ENCODE measurements around the gene SGCE.

Gene SGCE

DNA sequence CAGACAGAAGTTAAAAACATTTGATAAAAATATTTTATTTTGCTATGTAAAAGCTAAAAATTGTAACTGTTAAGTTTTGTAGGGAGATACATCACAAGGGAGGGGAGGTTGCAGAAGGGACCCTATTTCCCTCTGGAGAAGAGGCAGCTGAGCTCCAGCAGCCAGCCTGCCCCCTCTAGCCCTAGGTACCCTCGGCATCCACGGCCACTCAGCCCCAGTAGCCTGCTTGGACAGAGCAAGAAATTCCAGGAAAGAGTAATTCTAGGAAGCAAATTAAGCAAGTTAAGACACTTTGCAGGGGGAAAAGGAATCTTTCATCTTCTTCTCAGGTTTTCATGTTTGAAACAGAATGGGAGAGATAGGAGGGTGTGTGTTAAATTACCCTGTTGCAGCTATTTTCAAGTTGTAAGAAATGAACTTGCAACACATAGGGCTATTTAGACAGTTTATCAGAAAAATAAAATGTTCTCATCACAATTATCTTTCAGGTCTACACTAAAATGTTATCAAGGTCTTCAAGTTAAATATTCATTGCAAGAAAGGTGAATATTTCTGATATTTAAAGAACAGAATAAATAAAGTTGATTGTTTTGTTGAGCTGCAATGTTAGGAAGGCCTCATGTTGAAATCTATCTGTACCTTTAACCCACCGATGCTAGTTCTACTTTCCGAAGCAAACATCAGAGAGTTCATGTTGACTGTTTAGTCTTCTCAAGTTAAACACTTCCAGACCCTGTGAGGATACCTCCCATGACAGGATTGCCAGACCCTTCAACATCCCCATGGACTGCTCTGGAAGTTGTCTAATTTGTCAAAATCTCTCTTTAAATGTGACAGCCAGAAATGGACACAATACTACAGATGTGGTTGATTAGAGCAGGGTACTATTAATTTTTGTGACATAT, 5.5 kb downstream of the SGCE start:
- DNase-seq = no peak
- Mint-ChIP-seq H3K4me3 (no peak overlapping the region), H3K27ac (no peak overlapping the region), H3K36me3 (no peaks in the 10 kb centered on the region), H3K4me1 (peaks cover 7 to 23% of the 10 kb centered on the region in 2 donors), H3K27me3 (peaks cover 12 to 19% of the 10 kb centered on the region in 2 donors), H3K9me3 (no peaks in the 10 kb centered on the region)
- ATAC-seq (replicated peaks) = no peak

DNA sequence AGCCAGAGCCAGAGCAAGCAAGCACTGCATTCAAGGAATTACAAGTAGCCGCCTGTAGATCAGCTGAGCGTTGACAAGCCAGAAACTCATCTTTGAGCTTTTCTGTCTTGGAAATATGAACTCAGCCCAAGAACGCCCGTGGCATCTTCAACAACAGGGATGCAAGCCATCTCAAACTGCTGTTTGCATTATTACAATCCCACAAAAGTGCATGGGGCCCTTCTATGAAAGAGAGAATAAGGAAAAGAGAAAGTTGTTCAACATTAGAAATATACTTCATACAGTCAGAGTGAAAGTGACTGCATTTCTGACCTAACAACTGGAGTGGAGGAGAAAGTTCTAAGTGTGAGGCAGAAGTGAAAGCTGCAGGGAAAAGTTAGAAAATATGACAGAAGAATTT, 6.5 kb downstream of the SGCE start:
- ATAC-seq (replicated peaks) (peak; percentile 78 to 82), DNase-seq (no peak)
- H3K27ac Mint-ChIP-seq = no peak overlapping the region
- H3K27me3 Mint-ChIP-seq = peaks cover 7 to 16% of the 10 kb centered on the region in 2 donors
- H3K9me3 Mint-ChIP-seq = no peaks in the 10 kb centered on the region
- H3K4me3 Mint-ChIP-seq = no peak overlapping the region
- no peaks in the 10 kb centered on the region for H3K36me3 Mint-ChIP-seq
- peaks cover 4 to 14% of the 10 kb centered on the region in 2 donors for H3K4me1 Mint-ChIP-seq

DNA sequence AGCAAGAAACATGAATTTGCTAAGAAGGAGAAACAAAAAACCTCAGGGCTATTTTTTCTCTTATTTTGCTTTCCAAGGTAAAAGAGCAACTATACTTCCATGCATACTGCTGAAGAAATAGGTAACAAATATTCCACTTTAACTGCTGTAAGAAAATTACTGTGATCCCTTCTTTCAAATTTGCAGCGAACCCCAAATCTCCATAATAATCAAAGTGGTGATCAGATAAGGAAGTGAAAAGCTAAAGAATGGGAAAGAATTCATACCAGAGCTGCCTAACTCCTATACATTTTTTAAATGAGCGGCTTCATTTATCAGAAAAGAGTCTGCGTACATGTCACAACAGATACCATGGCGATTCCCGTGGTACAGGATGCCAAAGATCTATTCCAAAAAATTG, 7.2 kb downstream of the SGCE start:
- Mint-ChIP-seq H3K27me3 (peaks cover 7 to 16% of the 10 kb centered on the region in 2 donors), H3K9me3 (no peaks in the 10 kb centered on the region), H3K4me1 (peaks cover 4 to 14% of the 10 kb centered on the region in 2 donors), H3K4me3 (no peak overlapping the region), H3K27ac (no peak overlapping the region), H3K36me3 (no peaks in the 10 kb centered on the region)
- ATAC-seq (replicated peaks) (no peak), DNase-seq (no peak)

DNA sequence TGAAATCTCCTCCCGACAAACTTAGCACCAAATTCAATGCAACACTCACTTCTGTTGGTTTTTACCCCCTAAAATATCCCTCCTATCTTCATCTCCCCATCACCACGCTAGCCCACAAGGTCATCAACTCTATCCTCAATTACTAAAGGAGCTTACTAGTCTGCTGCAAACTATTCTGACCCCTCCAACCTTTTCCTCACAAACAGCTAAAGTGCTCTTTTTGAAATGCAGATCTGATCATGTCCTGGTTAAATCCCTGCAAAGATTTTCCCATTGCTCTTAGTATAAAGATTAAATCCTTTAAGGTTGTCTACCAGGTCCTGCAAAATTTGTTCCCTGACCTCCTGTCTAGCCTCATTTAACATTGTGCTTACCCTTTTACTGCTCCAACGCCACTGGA, 8.6 kb downstream of the SGCE start:
- DNase-seq = no peak
- no peak for ATAC-seq (replicated peaks)
- Mint-ChIP-seq H3K4me1 (peaks cover 4 to 14% of the 10 kb centered on the region in 2 donors), H3K4me3 (no peak overlapping the region), H3K27ac (no peak overlapping the region), H3K36me3 (no peaks in the 10 kb centered on the region), H3K27me3 (peaks cover 7 to 16% of the 10 kb centered on the region in 2 donors), H3K9me3 (no peaks in the 10 kb centered on the region)

DNA sequence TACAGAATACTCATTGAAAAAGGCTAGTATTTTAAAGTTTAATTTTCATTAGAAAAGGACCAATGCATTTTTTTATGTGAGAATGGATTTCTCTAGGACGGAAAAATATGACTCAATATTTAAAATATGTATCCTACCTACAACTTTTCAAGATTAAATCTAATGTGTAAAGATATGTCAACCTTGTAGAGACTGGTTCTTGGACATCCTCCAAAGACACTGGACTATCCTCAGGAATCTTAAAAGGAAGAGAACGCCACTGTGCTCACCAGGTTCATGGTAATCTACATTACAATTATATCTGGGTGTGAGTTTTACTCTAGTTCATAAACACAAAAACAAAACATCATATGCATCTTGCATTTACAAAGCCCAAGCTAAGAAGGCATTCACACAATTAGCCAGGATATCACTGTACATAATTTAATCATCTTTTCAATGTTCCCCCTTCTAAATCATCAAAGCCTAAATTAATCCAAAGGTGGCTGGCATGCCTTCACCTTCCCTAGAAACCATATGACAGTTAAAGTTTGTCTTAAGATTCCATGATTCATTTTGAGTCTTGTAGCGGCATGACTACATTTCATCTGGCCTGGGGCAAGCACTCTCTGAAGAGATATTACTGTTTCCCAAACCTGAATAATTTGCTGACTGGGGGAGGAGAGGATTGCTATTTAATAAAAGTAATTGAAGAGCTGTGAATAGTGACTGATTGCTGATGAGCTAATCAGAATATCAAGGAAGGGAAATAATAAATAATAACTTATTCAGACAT, 12.0 kb downstream of the SGCE start:
- Mint-ChIP-seq H3K4me1 (peaks cover 4 to 11% of the 10 kb centered on the region in 2 donors), H3K9me3 (no peaks in the 10 kb centered on the region), H3K4me3 (no peak overlapping the region), H3K36me3 (no peaks in the 10 kb centered on the region), H3K27ac (no peak overlapping the region), H3K27me3 (peaks cover 6 to 11% of the 10 kb centered on the region in 2 donors)
- ATAC-seq (replicated peaks) (no peak), DNase-seq (no peak)

DNA sequence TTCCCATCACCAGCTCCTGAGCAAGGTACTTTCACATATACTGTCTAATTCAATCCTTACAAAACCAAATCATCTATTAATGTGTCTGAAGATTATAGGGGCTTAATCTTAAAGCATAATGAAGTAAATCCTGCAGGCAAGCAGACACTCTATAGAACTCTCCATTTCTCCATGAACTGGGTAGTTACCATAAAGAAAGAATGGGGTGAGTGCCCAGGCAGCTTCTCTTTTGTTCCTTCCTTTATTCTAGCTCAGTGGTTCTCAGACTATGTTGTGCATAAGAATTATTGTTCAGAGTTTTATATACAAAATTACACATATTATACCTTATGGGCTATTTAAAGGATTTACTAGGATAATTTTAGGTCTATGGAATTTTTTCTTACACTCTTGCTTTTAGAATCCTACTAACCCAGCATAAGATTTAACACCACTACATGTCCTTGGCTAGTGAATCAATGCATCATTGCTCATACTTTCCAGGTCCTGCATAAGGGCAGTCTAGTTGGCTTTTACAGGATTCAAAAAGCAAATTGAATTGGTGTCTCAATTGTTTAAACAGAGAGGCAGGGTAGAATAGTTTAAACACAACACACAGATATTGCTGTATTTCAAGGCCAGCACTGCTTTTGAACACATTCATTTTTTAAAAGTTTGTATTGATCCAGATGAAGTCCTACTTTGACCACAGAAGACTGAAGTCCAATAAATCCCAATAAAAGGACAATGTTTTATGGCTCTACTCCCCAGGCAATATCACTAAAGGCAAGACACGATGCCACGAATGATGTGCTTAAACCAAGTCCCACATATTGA, 12.9 kb downstream of the SGCE start:
- Mint-ChIP-seq H3K4me3 (no peak overlapping the region), H3K36me3 (no peaks in the 10 kb centered on the region), H3K27ac (no peak overlapping the region), H3K9me3 (no peaks in the 10 kb centered on the region), H3K27me3 (peaks cover 6 to 11% of the 10 kb centered on the region in 2 donors), H3K4me1 (peaks cover 4 to 11% of the 10 kb centered on the region in 2 donors)
- ATAC-seq (replicated peaks) = no peak
- DNase-seq = no peak

DNA sequence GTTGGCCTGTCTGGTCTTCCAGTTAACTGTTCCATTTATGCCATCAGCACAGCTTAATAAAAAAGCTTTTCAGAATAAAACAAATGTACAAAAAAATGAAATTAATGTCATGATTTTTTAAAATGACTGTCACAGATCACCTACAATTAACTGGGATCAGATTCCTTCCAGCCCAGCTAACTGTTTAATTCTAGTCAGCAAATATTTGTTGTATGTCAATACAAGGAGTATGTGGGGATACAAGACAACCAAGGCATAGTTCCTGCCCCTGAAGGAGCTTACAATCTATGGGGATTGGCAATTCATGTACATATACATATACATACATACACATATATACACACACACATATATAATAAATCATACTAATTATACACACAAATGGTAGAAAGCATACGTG, 16.5 kb downstream of the SGCE start:
- Mint-ChIP-seq H3K27me3 (peaks cover 4 to 6% of the 10 kb centered on the region in 2 donors), H3K4me1 (peaks cover 5 to 25% of the 10 kb centered on the region in 2 donors), H3K36me3 (peaks cover 0 to 3% of the 10 kb centered on the region in 2 donors), H3K27ac (no peak overlapping the region), H3K9me3 (no peaks in the 10 kb centered on the region), H3K4me3 (no peak overlapping the region)
- no peak for ATAC-seq (replicated peaks)
- DNase-seq = no peak

DNA sequence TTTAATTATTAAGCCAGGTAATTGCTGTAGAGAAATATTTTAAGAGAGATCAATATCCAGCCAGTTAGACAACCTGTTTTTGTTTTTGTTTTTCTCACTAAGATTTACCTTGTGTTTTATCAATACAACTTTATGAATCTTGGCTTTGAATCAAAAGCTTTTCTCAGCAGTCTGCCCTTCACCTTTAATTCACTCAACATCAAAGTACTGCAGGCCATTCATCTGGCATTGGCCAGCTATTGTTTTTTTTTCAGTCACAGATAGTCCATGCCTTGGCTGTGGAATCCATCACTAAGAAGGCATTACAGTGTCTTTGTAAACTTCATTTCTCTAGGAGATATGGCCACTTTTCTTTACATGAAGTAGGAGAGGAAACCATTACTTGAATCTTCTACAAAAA, 20.2 kb downstream of the SGCE start:
- DNase-seq (no peak), ATAC-seq (replicated peaks) (no peak)
- Mint-ChIP-seq H3K36me3 (peaks cover 0 to 3% of the 10 kb centered on the region in 2 donors), H3K4me1 (peaks cover 2 to 22% of the 10 kb centered on the region in 2 donors), H3K4me3 (no peak overlapping the region), H3K27me3 (peaks cover 0 to 4% of the 10 kb centered on the region in 2 donors), H3K27ac (no peak overlapping the region), H3K9me3 (no peaks in the 10 kb centered on the region)

DNA sequence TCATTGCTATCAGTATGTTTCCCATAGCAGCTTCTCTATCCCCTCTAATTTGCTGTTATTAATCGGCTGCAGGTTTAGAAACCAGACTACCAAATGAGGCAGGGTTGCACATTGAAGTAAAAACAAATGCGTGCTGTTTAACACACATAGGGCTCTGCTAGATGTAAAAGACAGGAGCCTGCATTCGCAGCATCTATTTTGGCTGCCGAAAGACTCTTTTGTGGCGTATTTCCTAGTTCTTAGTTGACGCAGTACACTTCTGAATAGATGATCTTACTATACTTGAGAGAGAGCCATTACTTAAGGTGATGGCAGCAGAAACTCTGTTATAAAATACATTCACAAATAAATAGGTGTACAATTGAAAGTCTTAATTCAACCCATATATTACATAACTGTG, 21.4 kb downstream of the SGCE start:
- H3K4me1 Mint-ChIP-seq = peaks cover 2 to 21% of the 10 kb centered on the region in 2 donors
- H3K36me3 Mint-ChIP-seq = peaks cover 0 to 3% of the 10 kb centered on the region in 2 donors
- H3K4me3 Mint-ChIP-seq = no peak overlapping the region
- DNase-seq (no peak), ATAC-seq (replicated peaks) (no peak)
- H3K27ac Mint-ChIP-seq = no peak overlapping the region
- no peaks in the 10 kb centered on the region for H3K9me3 Mint-ChIP-seq
- peaks cover 0 to 4% of the 10 kb centered on the region in 2 donors for H3K27me3 Mint-ChIP-seq

DNA sequence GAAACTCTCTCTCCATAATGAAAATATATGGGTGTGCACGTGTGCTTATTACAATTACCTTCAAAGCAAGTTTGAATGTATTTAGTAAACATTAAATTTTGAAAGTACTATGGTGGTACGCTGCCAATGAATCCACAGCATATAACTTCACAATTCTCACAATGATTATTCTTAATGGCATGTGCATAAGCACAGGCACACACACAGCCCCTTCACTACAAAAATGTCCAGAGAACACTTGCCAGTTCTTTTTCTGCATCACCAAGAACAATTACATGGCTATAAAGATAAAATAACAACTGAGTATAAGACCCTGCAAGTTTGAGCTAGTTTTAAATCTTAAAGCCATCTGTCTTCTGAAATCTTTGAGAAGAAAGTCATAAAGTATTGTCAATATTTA, 22.2 kb downstream of the SGCE start:
- DNase-seq (no peak), ATAC-seq (replicated peaks) (no peak)
- Mint-ChIP-seq H3K9me3 (no peaks in the 10 kb centered on the region), H3K36me3 (peaks cover 0 to 3% of the 10 kb centered on the region in 2 donors), H3K4me1 (peaks cover 2 to 21% of the 10 kb centered on the region in 2 donors), H3K27ac (no peak overlapping the region), H3K4me3 (no peak overlapping the region), H3K27me3 (peaks cover 0 to 4% of the 10 kb centered on the region in 2 donors)

DNA sequence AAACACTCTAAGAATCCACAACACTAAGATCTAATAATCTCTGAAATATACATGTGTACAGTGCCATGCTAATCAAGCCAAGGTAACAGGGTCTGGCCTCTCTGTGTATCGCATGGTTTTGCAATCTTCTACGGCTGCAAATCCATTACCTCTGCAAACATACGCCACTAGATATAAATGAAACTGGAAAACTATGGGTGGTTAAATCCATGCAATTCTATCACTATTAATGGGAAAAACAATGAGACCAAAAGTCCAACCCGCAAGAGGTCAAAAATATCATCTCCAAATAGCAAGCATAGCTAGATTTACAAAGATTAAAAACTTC, 23.0 kb downstream of the SGCE start:
- Mint-ChIP-seq H3K4me3 (no peak overlapping the region), H3K27ac (no peak overlapping the region), H3K27me3 (peaks cover 0 to 4% of the 10 kb centered on the region in 2 donors), H3K36me3 (peaks cover 0 to 3% of the 10 kb centered on the region in 2 donors), H3K9me3 (no peaks in the 10 kb centered on the region), H3K4me1 (peaks cover 2 to 21% of the 10 kb centered on the region in 2 donors)
- no peak for ATAC-seq (replicated peaks)
- no peak for DNase-seq

DNA sequence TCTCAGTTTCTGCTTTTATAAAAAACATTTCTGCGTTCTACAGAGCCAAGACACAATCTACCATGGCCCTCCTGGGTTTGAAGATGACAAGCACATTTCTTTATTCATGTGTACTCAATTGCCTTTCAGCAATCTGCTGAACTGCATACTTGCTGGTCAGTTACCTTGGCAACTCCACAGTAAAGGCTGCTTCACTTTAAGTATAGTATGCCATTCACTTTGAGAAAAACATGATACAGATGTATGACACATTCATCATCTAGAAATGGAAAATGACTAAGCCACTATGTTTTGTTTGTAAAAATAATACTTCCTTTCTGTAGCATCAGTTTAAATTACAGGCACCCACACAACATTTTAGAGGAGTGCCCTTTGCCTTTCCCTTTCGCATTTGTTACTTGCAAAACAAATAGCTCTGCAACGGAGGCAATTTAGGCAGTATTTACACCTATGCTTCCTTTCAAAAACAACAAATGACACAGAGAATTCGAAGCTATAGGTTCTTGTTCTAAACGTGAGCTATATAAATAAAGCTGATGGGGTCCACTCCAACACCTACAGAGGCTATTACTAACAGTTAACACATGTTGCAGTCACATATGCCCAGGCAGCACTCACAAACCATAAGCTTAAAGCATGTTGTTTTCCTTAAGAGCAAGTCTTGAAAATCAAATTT, 23.5 kb downstream of the SGCE start:
- peak in 1 of 2 donors; percentile 51 for ATAC-seq (replicated peaks)
- peaks cover under 1 to 17% of the 10 kb centered on the region in 2 donors for H3K4me1 Mint-ChIP-seq
- H3K27me3 Mint-ChIP-seq = peaks cover 0 to 1% of the 10 kb centered on the region in 2 donors
- H3K4me3 Mint-ChIP-seq = no peak overlapping the region
- H3K36me3 Mint-ChIP-seq = peaks cover 0 to under 1% of the 10 kb centered on the region in 2 donors
- DNase-seq = no peak
- no peak overlapping the region for H3K27ac Mint-ChIP-seq
- H3K9me3 Mint-ChIP-seq = no peaks in the 10 kb centered on the region

DNA sequence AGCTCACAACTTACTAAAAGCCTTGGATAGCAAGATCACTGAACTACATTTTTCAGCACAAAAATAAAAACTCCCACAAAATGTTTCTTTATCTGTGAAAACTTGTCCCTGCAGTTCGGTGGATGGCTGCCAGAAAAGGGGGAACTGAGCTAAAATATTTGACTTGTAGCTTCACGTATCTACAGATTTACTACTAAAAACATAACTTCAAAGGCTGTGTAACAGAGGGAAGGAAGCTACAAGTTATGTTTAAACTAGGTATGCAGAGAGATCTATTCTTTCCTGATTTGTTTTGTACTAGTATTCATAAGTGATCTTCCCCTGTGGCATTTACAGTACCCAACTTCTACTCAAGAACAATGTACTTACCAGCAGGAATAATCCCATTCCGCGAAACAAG, 25.1 kb downstream of the SGCE start:
- no peak for DNase-seq
- H3K27ac Mint-ChIP-seq = no peak overlapping the region
- peaks cover 0 to 11% of the 10 kb centered on the region in 2 donors for H3K4me1 Mint-ChIP-seq
- no peaks in the 10 kb centered on the region for H3K27me3 Mint-ChIP-seq
- H3K4me3 Mint-ChIP-seq = no peak overlapping the region
- H3K36me3 Mint-ChIP-seq = no peaks in the 10 kb centered on the region
- peak in 1 of 2 donors; percentile 25 for ATAC-seq (replicated peaks)
- H3K9me3 Mint-ChIP-seq = no peaks in the 10 kb centered on the region

DNA sequence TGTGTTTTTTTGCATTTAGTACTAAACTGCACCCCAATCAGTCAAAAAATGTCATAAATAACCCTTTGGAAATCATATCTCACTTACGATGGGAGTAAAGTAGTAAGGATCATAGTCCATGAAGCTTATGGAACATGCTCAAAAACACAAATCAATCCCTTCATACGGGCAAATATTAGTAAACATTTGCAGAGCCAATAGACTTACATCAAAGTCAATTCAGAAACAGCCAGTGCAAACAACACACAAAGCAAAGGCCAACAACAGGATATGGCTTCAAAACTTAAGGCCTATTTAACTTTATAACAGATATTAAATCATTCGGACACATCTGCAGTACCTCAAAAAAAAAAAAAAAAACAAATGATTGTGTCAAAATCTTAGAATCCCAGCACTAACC, 32.1 kb downstream of the SGCE start:
- peaks cover 10 to 13% of the 10 kb centered on the region in 2 donors for H3K4me1 Mint-ChIP-seq
- H3K4me3 Mint-ChIP-seq = no peak overlapping the region
- ATAC-seq (replicated peaks) (no peak), DNase-seq (no peak)
- H3K27me3 Mint-ChIP-seq = no peaks in the 10 kb centered on the region
- H3K9me3 Mint-ChIP-seq = no peaks in the 10 kb centered on the region
- H3K27ac Mint-ChIP-seq = no peak overlapping the region
- H3K36me3 Mint-ChIP-seq = no peaks in the 10 kb centered on the region
